ENCODE results near the gene JPT2.

JPT2 gene

DNA sequence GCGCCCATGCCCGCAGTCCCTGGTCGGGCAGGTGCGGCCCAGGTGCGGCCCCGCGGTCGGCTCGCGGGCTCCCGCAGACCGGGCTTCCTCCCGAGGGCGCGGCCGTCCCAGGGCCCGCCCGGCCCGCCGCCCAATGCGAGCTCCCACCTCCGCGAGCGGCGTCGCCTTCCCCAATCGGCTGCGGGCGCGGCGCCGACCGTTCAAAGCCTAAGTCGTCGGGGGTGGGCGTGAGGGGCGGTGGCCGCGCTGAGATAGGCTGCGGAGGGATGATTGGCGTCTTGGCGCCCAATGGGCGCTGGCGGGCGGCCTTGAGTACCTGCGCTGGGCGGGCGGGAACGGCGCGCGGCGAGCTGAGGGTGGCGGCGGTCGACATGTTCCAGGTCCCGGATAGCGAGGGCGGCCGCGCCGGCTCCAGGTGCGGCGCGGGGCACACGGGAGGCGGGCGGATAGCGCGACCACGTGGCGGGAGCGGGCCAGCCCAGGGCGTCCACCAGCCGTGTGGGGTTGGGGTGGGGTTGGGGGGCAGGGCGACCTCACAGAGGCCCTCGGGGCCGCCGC is at the start of gene JPT2:
Gene JPT2 (plus strand): TSS at position 338 of the 558 bp plus-strand sequence. CDS start 34 bp downstream, at position 372.
- peak; percentile 89 for DNase-seq

DNA sequence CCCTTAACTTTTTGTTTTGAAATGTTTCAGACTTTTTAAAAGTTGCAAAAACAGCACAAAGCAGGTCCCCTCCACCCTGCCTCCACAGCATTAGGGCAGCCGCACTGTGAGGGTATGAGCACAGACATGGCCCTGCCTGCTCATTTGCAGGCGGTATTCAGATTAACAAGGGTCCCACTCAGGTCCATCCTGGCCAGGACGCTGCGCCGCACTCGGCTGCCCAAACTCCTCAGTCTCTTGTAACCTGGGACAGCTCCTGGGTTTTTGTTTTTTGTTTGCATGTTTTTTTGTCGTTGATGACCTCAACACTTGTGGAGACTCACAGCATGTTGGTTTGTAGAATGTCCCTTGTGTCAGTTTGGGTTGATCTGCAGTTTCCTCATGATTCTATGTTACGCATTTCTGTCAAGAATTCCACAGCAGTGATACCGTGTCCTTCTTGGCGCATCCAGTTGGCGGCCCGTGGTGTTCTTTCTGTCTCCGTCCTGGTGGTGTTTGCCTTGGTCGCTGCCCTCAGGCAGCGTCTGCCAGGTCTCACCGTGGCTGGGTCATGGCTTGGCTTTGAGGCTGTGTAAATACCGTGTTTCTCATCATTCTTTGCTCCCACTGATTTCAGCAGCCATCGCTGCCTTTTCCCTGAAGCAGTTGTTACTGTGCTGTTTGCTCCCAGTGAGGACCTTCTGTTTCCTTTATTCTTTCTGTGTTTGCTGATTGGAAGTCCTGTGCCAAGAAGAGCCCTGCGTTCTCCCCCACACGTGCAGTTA is 47.4 kb upstream of the JPT2 start:
- DNase-seq: no peak

- DNase-seq: no peak
Measured at GRCh38 chr16:1631230-1631629, 46.8 kb upstream of the JPT2 start.

GRCh38 chr16:1631931-1632637 is 46.0 kb upstream of the JPT2 start:
- no peak for DNase-seq

- no peak for DNase-seq
Measured at GRCh38 chr16:1632638-1632970, 45.5 kb upstream of the JPT2 start.

DNA sequence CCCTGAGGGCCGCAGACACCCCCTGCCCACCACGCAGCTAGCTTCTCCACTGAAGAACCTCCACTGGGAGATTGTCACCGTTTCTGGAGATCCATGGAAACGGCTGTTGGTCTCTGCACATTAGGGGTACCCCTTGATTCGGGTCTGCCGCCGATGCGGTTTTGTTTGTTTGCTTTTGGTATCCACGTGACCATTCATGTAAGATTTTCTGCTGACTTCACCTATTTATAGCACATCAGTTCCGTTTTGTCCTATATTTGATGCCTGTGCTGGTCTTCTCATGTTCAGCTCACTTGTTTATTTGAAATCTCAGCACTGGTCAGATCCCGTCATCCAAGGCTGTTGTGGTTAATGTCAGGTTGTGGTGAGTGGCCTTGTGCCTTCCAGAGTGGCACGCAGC is 44.8 kb upstream of the JPT2 start:
- DNase-seq: no peak

DNA sequence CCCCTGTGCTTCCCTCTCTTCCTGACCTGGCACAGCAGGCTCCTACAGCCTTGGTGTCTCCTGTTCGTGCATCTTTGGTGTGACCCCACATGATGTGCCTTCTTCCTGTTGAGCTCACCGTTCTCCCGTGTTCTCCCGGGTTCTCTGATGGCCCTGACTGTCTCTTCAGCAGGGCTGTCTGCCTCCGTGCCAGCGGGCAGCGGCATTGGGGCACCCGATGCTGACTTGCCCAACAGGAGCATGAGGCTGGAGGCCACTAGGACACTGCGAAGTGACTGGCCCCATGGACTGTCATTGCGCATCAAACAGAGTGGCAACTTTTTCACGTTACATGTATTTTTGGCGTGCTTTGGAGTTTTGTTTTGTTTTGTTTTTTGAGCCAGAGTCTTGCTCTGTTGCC is 43.5 kb upstream of the JPT2 start:
- no peak for DNase-seq

- DNase-seq: no peak
Measured at GRCh38 chr16:1635070-1635469, 43.0 kb upstream of the JPT2 start.

- no peak for DNase-seq
Measured at GRCh38 chr16:1637526-1637925, 40.6 kb upstream of the JPT2 start.

- DNase-seq: no peak
Measured at GRCh38 chr16:1638757-1639156, 39.3 kb upstream of the JPT2 start.

- no peak for DNase-seq
Measured at GRCh38 chr16:1639282-1639681, 38.8 kb upstream of the JPT2 start.

- DNase-seq: no peak
Measured at GRCh38 chr16:1639860-1640259, 38.2 kb upstream of the JPT2 start.

DNA sequence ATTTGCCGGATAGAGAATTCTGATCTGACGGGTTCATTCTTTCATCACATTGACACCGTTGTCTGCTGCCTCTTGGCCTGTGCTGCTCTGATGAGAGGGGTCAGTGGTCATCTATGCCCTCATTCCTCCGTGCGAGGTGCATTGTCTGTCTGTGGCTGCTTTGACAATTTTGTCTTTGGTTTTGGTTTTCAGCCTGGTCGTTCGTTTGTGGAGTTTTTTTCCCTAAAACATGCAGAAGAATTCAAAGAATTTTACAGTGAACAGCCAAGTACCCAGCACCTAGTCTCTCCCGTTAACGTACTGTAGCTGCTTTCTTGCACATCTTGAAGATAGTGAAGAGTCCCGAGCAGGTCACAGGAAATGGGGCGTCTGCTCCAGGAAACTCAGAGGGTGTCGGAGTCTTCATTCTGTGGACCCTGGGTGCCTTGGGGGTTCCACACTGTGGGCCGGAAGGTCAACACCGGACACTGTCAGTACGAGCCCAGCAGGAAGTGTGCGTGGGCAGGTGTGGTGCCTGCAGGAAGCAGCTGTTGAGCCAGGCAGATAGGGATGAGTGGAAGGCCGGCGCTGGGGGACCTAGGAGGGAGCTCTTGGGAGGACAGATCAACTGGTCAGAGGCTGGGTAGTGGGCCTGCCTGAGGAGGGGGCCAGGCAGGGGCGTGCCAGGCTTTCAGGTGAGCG is 37.7 kb upstream of the JPT2 start:
- DNase-seq: no peak

DNA sequence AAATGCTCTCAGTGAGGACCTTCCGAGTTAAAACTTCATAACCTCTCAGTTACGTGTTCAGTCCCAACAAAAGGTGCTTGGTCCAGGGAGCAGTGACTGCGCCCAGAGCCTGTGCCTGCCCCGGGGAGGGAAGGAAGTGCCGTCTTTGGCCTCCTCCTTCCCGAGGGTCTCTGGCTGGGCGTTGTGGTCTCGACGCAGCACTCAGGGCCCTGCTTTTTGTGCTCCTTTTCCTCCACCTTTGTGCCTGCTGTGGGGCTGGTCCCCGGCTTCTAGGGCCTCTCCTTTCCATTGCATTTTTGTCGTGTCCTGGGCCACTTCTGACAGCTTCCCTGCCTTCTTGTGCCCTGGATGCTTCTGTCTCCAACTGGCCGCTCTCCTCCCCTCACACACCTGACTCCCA is 36.8 kb upstream of the JPT2 start:
- no peak for DNase-seq

- no peak for DNase-seq
Measured at GRCh38 chr16:1642148-1642547, 35.9 kb upstream of the JPT2 start.

GRCh38 chr16:1642753-1643152 is 35.3 kb upstream of the JPT2 start:
- DNase-seq: no peak

DNA sequence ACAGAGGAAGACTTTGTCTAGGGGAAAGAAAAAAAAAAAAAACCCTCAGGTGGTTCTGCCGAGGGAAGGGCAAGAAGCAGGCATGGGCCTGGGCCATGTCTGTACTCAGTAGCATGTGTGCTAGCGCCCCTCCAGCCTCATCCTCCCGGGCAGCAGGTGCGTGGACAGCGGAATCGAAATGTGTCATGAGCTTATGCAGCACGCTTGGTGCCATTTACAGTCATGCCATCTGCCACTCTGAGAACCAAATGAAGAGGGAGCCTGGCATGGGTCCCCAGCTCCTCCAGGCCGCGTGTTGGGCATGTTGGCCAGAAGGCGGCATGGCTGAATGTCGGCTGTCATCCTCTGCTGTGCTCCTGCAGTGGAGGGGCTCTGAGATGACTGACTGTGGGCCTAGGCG is 34.6 kb upstream of the JPT2 start:
- DNase-seq: no peak

- DNase-seq: no peak
Measured at GRCh38 chr16:1645914-1646525, 32.1 kb upstream of the JPT2 start.

GRCh38 chr16:1647856-1648255 is 30.2 kb upstream of the JPT2 start:
- DNase-seq: no peak

DNA sequence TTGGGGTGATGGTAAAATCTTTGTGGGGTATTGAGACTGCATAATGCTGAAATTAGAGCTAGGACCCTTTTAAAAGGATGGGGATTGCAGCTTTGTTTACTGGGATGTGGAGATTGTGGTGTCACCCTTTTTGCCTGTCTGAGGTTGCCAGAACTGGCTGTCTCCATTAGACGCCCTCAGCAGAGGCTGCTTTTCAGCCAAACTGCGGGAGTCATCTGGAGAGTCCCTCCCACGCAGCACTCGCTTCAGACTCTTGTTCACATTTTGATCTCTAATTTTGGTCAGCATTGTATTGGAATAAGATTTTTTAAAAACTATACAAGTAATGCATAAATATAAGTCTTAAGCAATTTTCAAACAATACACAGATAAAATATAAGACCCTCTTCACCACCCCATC is 27.9 kb upstream of the JPT2 start:
- DNase-seq: no peak

GRCh38 chr16:1651094-1651973 is 26.7 kb upstream of the JPT2 start:
- DNase-seq: no peak

DNA sequence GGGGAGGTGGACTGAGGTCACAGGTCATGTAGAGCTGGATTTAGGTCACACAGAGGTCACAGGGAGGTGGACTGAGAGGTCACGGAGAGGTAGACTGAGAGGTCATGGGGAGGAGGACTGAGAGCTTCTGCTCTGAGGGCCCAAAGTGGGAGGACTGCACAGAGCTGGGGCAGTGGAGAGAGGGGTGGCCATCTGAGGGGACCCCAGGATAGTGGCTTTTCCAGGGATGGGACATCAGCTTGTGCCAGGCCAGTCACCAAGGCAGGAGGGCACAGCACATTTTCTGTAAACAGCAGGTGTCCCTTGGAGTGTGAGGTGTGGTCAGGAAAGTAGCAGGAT is 26.1 kb upstream of the JPT2 start:
- no peak for DNase-seq

GRCh38 chr16:1653023-1653422 is 25.1 kb upstream of the JPT2 start:
- no peak for DNase-seq

Data from DMS79 treated with DMSO at 0.1 percent for 48 hours (cell line).